Measurements from ENCODE around the gene ST8SIA5. TPM values are rescaled to one million over a fixed set of nuclear protein-coding genes. Genes with fewer than 3 reads are reported as not detected.

ST8SIA5 gene
- total RNA-seq, 4 donors from 2014 or later = not detected

DNA sequence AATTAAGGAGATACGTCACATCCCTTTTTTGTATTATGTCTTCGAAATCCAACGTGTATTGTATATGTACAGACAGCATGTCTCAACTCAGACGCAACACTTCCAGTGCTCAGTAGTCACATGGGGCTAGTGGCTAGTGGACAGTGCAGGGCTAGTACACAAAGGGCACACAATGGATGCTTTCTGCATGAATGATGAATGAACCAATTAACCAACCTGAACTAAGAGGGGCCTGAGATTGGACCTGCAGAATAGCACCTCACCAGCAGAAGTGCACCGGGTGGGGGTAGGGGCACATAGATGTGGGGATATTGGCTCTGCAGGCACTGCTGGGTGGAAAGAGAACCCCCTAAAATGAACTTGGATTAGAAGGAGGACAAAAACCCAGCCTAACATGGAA is 20.7 kb downstream of the ST8SIA5 start:
- Histone ChIP-seq H3K36me3 (no peaks in the 10 kb centered on the region), H3K4me3 (no peak overlapping the region), H3K9me3 (peaks cover 0 to 16% (median 9%) of the 10 kb centered on the region in 3 donors), H3K4me1 (no peaks in the 10 kb centered on the region), H3K27me3 (peaks cover 0 to 7% (median 0%) of the 10 kb centered on the region in 4 donors), H3K27ac (no peak overlapping the region)
- WGBS, 2 donors = 57 to 78% methylated on average over 5 of the region's 5 CpGs
- intact Hi-C loops (cut with DNase I) = no loop called here
- DNase-seq = no peak
- TF ChIP-seq, protein P1, sequence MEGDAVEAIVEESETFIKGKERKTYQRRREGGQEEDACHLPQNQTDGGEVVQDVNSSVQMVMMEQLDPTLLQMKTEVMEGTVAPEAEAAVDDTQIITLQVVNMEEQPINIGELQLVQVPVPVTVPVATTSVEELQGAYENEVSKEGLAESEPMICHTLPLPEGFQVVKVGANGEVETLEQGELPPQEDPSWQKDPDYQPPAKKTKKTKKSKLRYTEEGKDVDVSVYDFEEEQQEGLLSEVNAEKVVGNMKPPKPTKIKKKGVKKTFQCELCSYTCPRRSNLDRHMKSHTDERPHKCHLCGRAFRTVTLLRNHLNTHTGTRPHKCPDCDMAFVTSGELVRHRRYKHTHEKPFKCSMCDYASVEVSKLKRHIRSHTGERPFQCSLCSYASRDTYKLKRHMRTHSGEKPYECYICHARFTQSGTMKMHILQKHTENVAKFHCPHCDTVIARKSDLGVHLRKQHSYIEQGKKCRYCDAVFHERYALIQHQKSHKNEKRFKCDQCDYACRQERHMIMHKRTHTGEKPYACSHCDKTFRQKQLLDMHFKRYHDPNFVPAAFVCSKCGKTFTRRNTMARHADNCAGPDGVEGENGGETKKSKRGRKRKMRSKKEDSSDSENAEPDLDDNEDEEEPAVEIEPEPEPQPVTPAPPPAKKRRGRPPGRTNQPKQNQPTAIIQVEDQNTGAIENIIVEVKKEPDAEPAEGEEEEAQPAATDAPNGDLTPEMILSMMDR (IDR thresholded peaks at IDR 0.05) = no peak
- TF ChIP-seq POLR2A (IDR thresholded peaks at IDR 0.05) = no peak

DNA sequence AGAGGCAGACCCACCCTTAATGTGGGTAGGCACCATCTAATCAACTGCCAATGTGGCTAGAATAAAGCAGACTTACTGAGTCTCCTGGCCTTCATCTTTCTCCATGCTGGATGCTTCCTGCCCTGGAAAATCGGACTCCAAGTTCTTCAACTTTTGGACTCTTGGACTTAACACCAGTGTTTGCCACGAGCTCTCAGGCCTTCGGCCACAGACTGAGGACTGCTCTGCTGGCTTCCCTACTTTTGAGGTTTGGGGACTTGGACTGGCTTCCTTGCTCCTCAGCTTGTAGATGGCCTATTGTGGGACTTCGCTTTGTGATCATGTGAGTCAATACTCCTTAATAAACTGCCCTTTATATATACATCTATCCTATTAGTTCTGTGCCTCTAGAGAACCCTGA is 21.9 kb downstream of the ST8SIA5 start:
- Histone ChIP-seq H3K36me3 (no peaks in the 10 kb centered on the region), H3K4me3 (no peak overlapping the region), H3K27me3 (peaks cover 0 to 7% (median 0%) of the 10 kb centered on the region in 4 donors), H3K9me3 (peaks cover 0 to 27% (median 13%) of the 10 kb centered on the region in 3 donors), H3K27ac (no peak overlapping the region), H3K4me1 (no peaks in the 10 kb centered on the region)
- no peak for DNase-seq
- TF ChIP-seq, protein P1 (IDR thresholded peaks at IDR 0.05) = no peak
- intact Hi-C loops (cut with DNase I) = no loop called here
- WGBS, 2 donors = 83 to 93% methylated on average over 4 of the region's 4 CpGs

DNA sequence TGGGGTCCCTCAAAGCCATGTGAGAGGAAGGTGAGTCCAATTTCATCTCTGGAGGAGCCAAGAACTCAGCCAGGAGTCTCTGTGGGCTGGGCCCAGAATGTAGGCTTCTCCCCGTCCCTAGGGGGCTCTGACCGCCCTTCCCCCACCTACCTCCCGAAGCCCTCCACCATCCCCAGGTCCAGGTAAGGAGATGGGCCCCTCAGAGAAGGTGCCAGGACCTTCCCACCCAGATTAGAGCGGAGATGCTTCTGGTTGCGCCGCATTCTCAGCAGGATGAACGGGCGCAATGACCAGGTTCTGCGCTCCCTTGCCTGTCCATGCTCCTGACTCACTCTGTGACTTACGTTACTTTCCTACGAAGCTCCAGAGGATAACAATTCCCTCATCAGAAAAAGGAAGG is 23.0 kb downstream of the ST8SIA5 start:
- Histone ChIP-seq H3K4me3 (no peak overlapping the region), H3K27me3 (peaks cover 0 to 7% (median 0%) of the 10 kb centered on the region in 4 donors), H3K4me1 (no peaks in the 10 kb centered on the region), H3K36me3 (no peaks in the 10 kb centered on the region), H3K27ac (no peak overlapping the region), H3K9me3 (peaks cover 0 to 30% (median 17%) of the 10 kb centered on the region in 3 donors)
- no peak for DNase-seq
- TF ChIP-seq, protein P1 (IDR thresholded peaks at IDR 0.05) = no peak
- no peak for TF ChIP-seq POLR2A (IDR thresholded peaks at IDR 0.05)
- intact Hi-C loops (cut with DNase I) = no loop called here
- WGBS, 2 donors = 76 to 86% methylated on average over 4 to 11 of the region's 11 CpGs

DNA sequence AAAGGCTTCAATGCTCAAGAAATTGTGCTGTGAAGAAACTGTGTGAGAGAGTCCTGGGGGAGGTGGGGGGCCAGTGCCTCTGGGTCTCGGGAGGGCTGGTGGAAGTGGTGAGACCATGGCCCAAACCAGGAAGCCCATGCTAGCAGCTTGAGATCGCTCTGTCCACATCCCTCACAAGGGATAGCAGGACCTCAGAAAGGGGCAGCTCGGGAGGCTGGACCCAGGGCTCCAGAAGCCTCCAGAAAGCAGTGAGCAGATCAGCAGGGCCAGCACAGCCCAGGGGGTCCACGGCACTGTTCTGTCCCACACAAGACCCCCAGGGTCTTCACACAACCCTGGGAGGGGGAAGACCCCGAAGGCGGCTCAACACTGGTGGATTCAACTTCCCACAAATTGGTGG is 24.1 kb downstream of the ST8SIA5 start:
- H3K36me3 ChIP-seq = no peaks in the 10 kb centered on the region
- peaks cover 0 to 30% (median 17%) of the 10 kb centered on the region in 3 donors for H3K9me3 ChIP-seq
- peaks cover 0 to 7% (median 0%) of the 10 kb centered on the region in 4 donors for H3K27me3 ChIP-seq
- intact Hi-C loops (cut with DNase I) = no loop called here
- WGBS, 2 donors = 77 to 90% methylated on average over 5 to 6 of the region's 6 CpGs
- no peak overlapping the region for H3K4me3 ChIP-seq
- no peak for TF ChIP-seq POLR2A (IDR thresholded peaks at IDR 0.05)
- TF ChIP-seq, protein P1 (IDR thresholded peaks at IDR 0.05) = no peak
- H3K4me1 ChIP-seq = no peaks in the 10 kb centered on the region
- no peak overlapping the region for H3K27ac ChIP-seq
- DNase-seq = no peak

DNA sequence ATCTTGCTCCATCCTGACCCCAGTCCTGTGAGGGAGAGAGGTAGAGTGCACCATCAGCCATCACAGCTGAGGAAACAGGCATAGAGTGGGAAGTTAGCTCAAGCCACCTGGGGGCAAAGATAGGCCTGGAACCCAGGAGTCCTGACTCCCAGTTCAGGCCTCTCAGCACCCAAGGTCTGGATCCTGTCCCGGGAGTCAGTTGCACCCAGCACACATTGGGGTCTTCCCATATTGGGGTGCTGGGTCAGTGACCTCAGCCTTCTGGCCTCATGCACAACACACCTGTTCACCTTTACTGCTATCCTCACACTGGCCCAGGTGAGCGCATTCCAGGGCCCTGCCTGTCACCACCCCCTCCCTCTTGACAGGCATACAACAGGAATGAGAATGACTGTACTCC is 24.7 kb downstream of the ST8SIA5 start:
- TF ChIP-seq, protein P1 (IDR thresholded peaks at IDR 0.05) = no peak
- no peak for TF ChIP-seq POLR2A (IDR thresholded peaks at IDR 0.05)
- peaks cover 0 to 30% (median 17%) of the 10 kb centered on the region in 3 donors for H3K9me3 ChIP-seq
- no peak overlapping the region for H3K4me3 ChIP-seq
- H3K27me3 ChIP-seq = peaks cover 0 to 7% (median 0%) of the 10 kb centered on the region in 4 donors
- H3K36me3 ChIP-seq = no peaks in the 10 kb centered on the region
- WGBS, 2 donors = 100% methylated on average over 1 to 2 of the region's 2 CpGs
- no peaks in the 10 kb centered on the region for H3K4me1 ChIP-seq
- DNase-seq = no peak
- no peak overlapping the region for H3K27ac ChIP-seq
- intact Hi-C loops (cut with DNase I) = no loop called here
